GM10847 (cell line): ENCODE results near the gene LRWD1.

Experiments
- POLR2A ChIP-seq: IDR thresholded peaks from 2 replicates; pipeline ENCODE4 v1.6.1; 2011; ENCODE audit not compliant: insufficient read length; ENCODE audit errors: extremely low read depth

LRWD1 gene

GRCh38 chr7:102432442-102433218, 32.2 kb upstream of the LRWD1 start:
- no peak for TF ChIP-seq POLR2A

- peak; percentile 64 for TF ChIP-seq POLR2A
Observed at GRCh38 chr7:102433219-102434038, 31.4 kb upstream of the LRWD1 start, which contains the start of gene ORAI2. TSS of gene ORAI2 (plus strand) at chr7:102433575. CDS start at chr7:102438957, 5,382 bp downstream.

DNA sequence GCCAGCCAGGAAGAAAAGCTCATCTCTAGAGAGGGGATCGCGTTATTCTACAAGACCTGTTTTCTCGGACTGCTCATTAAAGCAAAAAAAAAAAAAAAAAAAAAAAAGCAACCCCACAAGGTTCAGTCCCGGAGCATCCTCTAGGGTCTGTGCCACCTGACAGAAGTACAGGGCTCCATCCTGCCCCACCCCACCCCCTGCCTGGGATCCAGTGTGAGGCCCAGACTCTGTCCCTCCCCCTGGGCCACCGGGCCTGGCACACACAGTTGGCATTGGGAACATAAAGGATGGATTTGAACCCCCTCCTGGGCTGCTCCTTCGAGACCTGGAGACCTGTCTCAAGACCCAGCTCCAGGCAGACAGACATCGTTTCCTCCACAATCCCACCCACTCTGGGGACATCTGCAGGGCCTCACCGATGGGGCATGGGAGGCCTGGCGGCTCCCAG, 30.7 kb upstream of the LRWD1 start:
- TF ChIP-seq POLR2A: no peak

DNA sequence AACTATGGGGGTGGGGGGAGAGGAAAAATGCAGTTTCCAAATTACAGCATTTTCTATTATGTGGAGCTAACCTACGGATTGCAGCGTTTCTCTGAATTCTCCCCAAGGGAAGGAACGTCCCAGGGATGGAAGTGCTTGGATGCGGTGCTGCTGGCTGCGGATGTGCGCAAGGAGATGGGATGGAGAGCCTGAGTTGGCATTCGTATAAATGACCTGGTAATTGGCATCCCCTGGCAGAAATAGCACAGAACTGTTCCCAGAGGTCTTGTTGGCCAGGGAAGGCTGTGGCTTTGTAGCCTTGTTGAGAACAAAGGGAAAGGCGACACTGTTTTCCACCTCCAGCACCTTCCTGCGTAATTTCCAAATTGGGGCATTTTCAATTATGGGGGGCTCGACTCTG, 28.7 kb upstream of the LRWD1 start:
- TF ChIP-seq POLR2A: no peak

DNA sequence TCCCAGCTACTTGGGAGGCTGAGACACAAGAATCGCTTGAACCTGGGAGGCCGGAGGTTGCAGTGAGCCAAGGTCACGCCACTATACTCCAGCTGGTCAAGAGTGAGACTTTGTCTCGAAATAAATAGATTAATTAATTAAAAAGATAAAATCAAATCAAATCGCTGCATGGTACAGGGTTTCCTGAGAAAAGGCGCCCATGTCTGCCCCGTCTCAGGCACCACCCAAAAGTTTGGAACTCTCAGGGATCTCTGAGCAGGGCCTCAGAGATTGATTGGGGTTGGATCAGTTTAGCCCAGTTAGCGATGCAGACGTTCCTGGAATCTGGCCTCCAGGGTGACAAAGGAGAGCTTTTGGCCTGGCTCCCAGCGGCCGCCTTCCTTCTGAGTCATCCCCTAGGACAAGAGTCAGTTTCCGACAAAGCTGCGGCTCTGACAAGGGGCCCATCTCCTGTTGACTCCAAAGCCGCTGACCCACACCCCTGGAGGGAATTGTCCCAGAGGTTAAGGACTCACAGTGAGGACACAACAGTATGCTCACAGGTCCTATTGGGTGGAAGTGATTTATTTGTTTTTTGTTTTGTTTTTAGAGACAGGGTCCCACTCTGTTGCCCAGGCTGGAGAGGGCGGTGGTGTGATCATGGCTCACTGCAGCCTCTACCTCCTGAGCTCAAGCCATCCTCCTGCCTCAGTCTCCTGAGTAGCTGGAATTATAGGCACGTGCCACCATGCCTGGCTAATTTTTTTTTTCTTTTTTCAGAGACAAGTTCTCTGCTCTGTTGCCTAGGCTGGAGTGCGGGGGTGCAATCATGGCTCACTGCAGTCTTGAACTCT, 24.6 kb upstream of the LRWD1 start:
- TF ChIP-seq POLR2A: no peak

DNA sequence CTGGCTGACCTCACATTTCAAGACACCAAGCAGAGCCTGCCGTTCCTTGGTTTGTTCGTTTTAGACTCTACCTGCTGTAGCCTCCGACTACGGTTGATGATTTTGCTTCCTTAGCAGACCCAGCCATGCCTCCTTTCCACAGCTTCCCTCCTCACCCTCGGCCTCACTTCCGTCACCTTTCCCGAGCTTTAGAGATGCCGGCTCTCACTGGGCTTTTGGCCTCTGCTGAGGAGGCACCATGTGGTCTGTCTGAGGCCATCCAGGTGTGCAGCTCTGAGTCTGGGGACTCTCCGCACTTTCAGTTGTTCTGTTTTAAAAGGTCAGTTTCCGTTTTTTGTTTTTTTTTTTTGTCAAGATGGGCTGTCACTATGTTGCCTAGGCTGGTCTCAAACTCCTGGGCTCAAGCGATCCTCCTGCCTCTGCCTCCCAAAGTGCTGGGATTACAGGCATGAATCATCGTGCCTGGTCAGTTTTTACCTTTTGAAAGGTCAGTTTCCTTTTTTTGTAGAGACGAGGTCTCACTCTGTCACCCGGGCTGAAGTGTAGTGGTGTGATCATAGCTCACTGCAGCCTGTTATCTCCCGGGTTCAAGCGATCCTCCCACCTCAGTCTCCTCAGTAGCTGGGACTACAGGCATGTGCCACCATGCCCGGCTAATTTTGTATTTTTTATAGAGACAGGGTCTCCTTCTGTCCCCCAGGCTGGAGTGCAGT, 19.7 kb upstream of the LRWD1 start:
- no peak for TF ChIP-seq POLR2A

DNA sequence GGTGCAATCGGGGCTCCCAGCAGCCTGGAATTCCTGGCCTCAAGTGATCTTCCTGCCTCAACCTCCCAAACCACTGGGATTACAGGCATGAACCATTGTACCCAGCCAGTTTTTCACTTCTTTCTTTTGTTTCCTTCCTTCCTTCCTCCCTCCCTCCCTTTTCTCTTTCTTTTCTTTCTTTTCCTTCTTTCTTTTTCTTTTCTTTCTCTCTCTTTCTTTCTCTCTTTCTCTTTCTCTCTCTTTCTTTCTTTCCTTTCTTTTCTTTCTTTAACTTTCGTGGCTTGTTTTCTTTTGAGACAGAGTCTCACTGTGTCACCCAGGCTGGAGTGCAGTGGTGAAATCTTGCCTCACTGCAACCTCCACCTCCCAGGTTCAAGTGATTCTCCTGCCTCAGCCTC, 19.1 kb upstream of the LRWD1 start:
- TF ChIP-seq POLR2A: no peak

- TF ChIP-seq POLR2A: no peak
Observed at GRCh38 chr7:102446387-102447156, 18.2 kb upstream of the LRWD1 start.

GRCh38 chr7:102447311-102447710, 17.5 kb upstream of the LRWD1 start:
- TF ChIP-seq POLR2A: no peak

GRCh38 chr7:102449136-102449535, 15.6 kb upstream of the LRWD1 start:
- no peak for TF ChIP-seq POLR2A

- TF ChIP-seq POLR2A: no peak
Observed at GRCh38 chr7:102450242-102450641, 14.5 kb upstream of the LRWD1 start.

GRCh38 chr7:102451371-102452054, 13.3 kb upstream of the LRWD1 start:
- TF ChIP-seq POLR2A: no peak

DNA sequence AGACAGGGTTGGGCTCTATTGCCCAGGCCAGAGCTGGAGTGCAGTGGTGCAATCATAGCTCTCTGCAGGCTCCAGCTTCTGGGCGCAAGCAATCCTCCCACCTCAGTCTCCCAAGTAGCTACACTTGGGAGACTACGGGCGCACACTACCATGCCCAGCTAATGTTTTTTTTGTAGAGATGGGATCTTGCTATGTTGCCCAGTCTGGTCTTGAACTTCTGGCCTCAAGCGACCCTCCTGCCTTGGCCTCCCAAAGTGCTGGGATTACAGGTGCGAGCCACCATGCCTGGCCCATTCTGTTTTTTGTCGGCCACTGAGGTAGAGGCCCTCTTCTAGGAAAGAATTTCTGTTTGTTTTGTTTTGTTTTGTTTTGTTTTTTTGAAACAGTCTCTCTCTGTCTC, 12.3 kb upstream of the LRWD1 start:
- TF ChIP-seq POLR2A: no peak

DNA sequence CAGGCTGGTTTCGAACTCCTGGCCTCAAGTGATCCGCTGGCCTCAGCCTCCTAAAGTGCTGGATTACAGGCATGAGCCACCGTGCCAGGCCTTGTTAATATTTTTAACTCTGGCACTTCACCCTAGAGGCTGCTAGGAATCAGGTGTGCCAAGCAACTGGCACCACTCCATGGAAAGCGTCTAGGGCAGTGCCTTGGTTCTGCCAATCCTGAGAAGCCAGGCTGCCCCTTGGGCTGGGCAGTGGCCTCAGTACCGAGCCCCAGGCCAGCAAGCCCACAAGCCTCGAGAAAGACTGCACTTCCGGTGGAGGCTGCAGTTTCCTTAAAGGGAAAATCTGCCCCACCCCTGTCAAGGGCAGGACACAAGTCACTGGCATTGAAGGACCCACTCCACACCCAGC, 11.5 kb upstream of the LRWD1 start:
- TF ChIP-seq POLR2A: no peak

GRCh38 chr7:102454468-102454867, 10.3 kb upstream of the LRWD1 start:
- TF ChIP-seq POLR2A: no peak
